ENCODE measurements around the gene PLIN5.

DNA sequence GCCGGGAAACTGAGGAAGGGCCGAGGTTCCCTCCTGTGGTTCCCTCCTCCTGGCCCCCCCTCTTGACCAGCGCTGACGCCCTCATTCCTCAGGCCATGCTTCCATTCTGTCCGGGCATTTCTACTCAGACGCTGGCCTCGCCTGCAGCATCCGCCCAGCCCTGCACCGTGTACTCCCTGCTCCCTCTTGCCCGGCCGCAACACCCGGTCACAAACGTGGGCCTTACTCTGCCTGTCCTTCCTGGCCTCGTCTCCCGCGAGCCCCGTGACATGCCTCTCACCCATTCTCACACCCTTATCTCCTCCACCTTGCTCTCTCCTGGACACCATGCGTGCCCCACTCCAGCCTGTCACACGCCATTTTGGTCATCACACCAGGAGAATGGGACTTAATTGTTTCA lies 51.6 kb downstream of the PLIN5 start:
- TF ChIP-seq BRCA1 (IDR thresholded peaks at IDR 0.05; ENCODE audit: low read depth, low read length) = no peak
- no peak for TF ChIP-seq EP300 (IDR thresholded peaks at IDR 0.05; ENCODE audit: borderline replicate concordance in 1 of 2, low read depth in 2 of 2, low read length in 2 of 2)
